Gastroesophageal sphincter (tissue), 4 donors: Measurements from ENCODE around the gene SUCNR1. TPM values are rescaled to one million over a fixed set of nuclear protein-coding genes. Genes with fewer than 3 reads are reported as not detected.

ENCODE experiments used
- ATAC-seq: fragments of 150-250 bp; one replicate; pipeline ENCODE4 v1.9.1; 2016; ENCODE audit warnings: mild to moderate bottlenecking, moderate library complexity
- H3K27ac ChIP-seq, 4 donors: fragments of 200-600 bp; sonication (generic) in 3 of 4; 1 replicate in 3 of 4; 2 replicates in 1 of 4; pipeline ENCODE4 v1.5.1; 2016 to 2019
- H3K27me3 ChIP-seq: fragments of 200-600 bp; sonication (generic); one replicate; pipeline ENCODE4 v1.5.1; 2019
- H3K36me3 ChIP-seq, 2 donors: fragments of 200-600 bp; sonication (generic); one replicate each; pipeline ENCODE4 v1.5.1; 2019; ENCODE audit warnings: control low read depth in 1 of 2
- H3K4me1 ChIP-seq, 3 donors: fragments of 200-600 bp; sonication (generic); 1 replicate in 2 of 3; 2 replicates in 1 of 3; pipeline ENCODE4 v1.5.1; 2016 to 2019; ENCODE audit warnings: control low read depth in 2 of 3
- H3K4me3 ChIP-seq, 2 donors: fragments of 200-600 bp; sonication (generic); one replicate each; pipeline ENCODE4 v1.5.1; 2019; ENCODE audit warnings: mild to moderate bottlenecking in 1 of 2, moderate library complexity in 1 of 2
- H3K9me3 ChIP-seq, 3 donors: fragments of 200-600 bp; sonication (generic); one replicate each; pipeline ENCODE4 v1.5.1; 2017 to 2019; ENCODE audit warnings: control low read depth in 2 of 3
- EP300 ChIP-seq: sonication (generic); formaldehyde crosslinking; IDR thresholded peaks from one replicate; pipeline ENCODE4 v1.6.1; 2017; ENCODE audit warnings: antibody characterized with exemption, mild to moderate bottlenecking
- POLR2A ChIP-seq, 2 donors: fragments of 450-650 bp; IDR thresholded peaks; one replicate each; pipeline ENCODE4 v1.6.1; 2017; ENCODE audit warnings: antibody characterized with exemption in 2 of 2, mild to moderate bottlenecking in 2 of 2, moderate library complexity in 1 of 2
- POLR2AphosphoS5 ChIP-seq: sonication (generic); formaldehyde crosslinking; IDR thresholded peaks from one replicate; pipeline ENCODE4 v1.6.1; 2017; ENCODE audit warnings: antibody characterized with exemption
- WGBS, 2 donors: methylation state at CpG; one replicate each; pipeline ENCODE4 v1.1.5; 2018; ENCODE audit warnings: low coverage in 1 of 2; 5-methylcytosine and 5-hydroxymethylcytosine counted together
- total RNA-seq, 4 donors: library from RNA; depleted of rRNA; stranded (reverse); fragments of >200 nt; gene quantifications; one replicate each; pipeline ENCODE4 v1.1.0, GENCODE V29; 2016
- TF ChIP-seq, protein P1 (sequence below), 4 experiments: fragments of 200-600 bp in 2 of 4; fragments of 450-650 bp in 2 of 4; sonication (generic) in 1 of 4; IDR thresholded peaks; one replicate each; pipeline ENCODE4 v1.5.1; 2017 to 2019; ENCODE audit warnings: antibody characterized with exemption in 4 of 4, mild to moderate bottlenecking in 2 of 4, moderate library complexity in 2 of 4

Gene SUCNR1
- total RNA-seq, 4 donors from 2014 or later, result 0.12 to 0.74 (median 0.13) TPM; not detected in 1

DNA sequence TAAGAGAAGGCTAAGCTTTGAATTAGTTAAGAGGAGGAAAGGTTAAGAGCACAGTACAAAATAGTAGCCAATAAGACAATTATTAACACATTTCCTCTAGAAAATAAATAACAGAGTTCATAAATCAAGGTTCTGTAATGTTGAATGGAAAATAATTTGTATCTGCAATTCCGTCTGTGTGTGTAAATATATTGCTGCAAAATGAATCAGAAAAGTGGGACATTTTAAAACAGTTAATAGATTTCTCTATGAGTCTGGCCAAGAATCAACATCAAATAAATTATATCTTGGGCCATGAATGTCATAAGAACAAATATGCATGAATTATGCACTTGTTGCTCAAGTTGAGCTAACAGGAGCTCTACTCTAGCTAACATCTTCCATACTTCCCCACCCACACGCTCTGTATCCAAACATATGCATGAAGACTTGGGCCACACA is 14.2 kb upstream of the SUCNR1 start:
- Histone ChIP-seq H3K9me3 (no peaks in the 10 kb centered on the region), H3K4me3 (no peak overlapping the region), H3K27me3 (no peaks in the 10 kb centered on the region), H3K36me3 (no peaks in the 10 kb centered on the region), H3K27ac (no peak overlapping the region), H3K4me1 (peaks cover 0 to 6% (median 2%) of the 10 kb centered on the region in 3 donors)
- no peak for ATAC-seq
- TF ChIP-seq POLR2AphosphoS5, result no peak
- TF ChIP-seq EP300, result no peak
- TF ChIP-seq, protein P1, sequence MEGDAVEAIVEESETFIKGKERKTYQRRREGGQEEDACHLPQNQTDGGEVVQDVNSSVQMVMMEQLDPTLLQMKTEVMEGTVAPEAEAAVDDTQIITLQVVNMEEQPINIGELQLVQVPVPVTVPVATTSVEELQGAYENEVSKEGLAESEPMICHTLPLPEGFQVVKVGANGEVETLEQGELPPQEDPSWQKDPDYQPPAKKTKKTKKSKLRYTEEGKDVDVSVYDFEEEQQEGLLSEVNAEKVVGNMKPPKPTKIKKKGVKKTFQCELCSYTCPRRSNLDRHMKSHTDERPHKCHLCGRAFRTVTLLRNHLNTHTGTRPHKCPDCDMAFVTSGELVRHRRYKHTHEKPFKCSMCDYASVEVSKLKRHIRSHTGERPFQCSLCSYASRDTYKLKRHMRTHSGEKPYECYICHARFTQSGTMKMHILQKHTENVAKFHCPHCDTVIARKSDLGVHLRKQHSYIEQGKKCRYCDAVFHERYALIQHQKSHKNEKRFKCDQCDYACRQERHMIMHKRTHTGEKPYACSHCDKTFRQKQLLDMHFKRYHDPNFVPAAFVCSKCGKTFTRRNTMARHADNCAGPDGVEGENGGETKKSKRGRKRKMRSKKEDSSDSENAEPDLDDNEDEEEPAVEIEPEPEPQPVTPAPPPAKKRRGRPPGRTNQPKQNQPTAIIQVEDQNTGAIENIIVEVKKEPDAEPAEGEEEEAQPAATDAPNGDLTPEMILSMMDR (IDR thresholded peaks at IDR 0.05), result no peak
- TF ChIP-seq POLR2A (IDR thresholded peaks at IDR 0.05), result no peak
- WGBS, 2 donors, result 19 to 39% methylated on average over 2 of the region's 2 CpGs

DNA sequence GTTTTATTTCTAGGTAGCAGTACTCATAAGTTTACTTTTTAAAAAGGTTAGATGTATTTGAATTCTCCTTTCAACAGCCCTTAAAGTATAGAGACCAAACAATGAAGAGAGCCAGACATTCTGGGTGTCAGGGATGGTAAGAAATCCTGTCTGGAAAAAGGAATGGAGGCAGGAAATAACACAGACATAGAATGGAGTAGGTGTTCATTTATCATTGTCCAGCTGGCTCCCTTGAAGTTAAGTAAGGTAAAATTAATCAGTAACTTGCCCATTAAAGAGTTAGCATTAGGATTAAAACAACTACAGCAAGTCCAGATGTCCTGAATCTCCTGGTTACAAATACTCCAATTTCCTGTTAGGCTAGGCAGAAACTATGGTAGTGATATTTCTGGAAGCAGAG is 13.5 kb upstream of the SUCNR1 start:
- TF ChIP-seq EP300, result no peak
- TF ChIP-seq, protein P1 (IDR thresholded peaks at IDR 0.05), result no peak
- no peak for TF ChIP-seq POLR2A (IDR thresholded peaks at IDR 0.05)
- no peak for TF ChIP-seq POLR2AphosphoS5
- no peak overlapping the region for H3K4me3 ChIP-seq
- H3K27ac ChIP-seq, result no peak overlapping the region
- peaks cover 0 to 6% (median 2%) of the 10 kb centered on the region in 3 donors for H3K4me1 ChIP-seq
- H3K9me3 ChIP-seq, result no peaks in the 10 kb centered on the region
- no peaks in the 10 kb centered on the region for H3K36me3 ChIP-seq
- ATAC-seq, result no peak
- H3K27me3 ChIP-seq, result no peaks in the 10 kb centered on the region

DNA sequence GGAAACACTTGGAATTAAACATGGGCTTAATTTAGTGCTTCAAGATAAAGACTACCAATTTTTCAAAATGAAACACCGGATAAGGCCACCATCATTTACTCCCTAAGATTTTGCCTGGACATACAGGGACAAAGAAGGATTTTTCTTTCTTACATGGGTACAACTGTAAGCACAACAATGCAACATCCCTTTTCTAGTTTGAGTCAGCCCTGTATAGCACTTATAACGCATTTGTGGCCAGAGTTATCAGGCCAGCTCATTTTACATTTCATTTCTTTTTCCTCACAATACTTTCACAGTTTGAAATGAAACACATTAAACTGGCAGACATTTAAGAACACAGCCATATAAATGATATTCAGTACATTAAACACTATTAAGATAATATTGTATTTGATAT is 9.8 kb upstream of the SUCNR1 start:
- ATAC-seq, result no peak
- Histone ChIP-seq H3K4me1 (peaks cover 0 to 6% (median 2%) of the 10 kb centered on the region in 3 donors), H3K27ac (no peak overlapping the region), H3K27me3 (no peaks in the 10 kb centered on the region), H3K9me3 (no peaks in the 10 kb centered on the region), H3K4me3 (no peak overlapping the region), H3K36me3 (no peaks in the 10 kb centered on the region)
- TF ChIP-seq POLR2AphosphoS5 (no peak), EP300 (no peak), POLR2A (IDR thresholded peaks at IDR 0.05) (no peak)
- TF ChIP-seq, protein P1 (IDR thresholded peaks at IDR 0.05), result no peak
- WGBS, 2 donors, result 74 to 100% methylated on average over 1 to 2 of the region's 2 CpGs

DNA sequence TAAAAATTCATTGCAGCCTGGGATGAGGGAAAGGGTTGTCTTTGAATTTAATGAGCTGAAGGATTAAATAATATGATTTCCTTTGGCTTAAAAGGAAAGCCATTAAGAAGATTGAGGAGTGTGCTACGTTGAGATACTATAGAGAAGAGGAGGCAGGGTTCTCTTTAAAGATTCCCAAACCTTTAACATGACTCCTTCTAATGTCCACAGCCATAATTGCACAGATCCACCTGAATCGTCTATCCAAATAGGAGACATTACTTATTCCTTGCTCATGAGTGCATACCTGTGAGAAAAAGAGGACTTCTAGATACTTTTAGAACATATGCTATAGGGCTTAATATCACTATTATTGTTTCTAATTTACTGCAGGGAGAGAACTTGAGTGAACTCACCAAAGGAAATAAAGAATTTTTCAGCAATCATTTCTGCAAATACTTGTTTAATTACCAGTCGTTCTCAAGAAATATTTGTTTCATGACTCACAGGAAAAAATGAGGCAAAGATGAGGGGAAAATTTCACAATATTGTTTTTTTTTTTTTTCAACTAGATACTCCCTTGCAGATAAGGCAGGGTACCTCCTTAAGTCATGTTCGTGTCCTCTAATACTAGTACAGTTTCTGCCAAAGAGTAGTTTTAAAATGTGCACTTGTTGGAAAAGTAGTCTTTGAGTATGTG is 8.9 kb upstream of the SUCNR1 start:
- 23 to 59% methylated on average over 4 of the region's 4 CpGs for WGBS, 2 donors
- no peak for TF ChIP-seq POLR2A (IDR thresholded peaks at IDR 0.05)
- TF ChIP-seq, protein P1 (IDR thresholded peaks at IDR 0.05), result no peak
- TF ChIP-seq POLR2AphosphoS5, result peak; percentile 7
- ATAC-seq, result no peak
- Histone ChIP-seq H3K4me3 (no peak overlapping the region), H3K27ac (no peak overlapping the region), H3K36me3 (no peaks in the 10 kb centered on the region), H3K9me3 (no peaks in the 10 kb centered on the region), H3K27me3 (no peaks in the 10 kb centered on the region), H3K4me1 (no peaks in the 10 kb centered on the region)

DNA sequence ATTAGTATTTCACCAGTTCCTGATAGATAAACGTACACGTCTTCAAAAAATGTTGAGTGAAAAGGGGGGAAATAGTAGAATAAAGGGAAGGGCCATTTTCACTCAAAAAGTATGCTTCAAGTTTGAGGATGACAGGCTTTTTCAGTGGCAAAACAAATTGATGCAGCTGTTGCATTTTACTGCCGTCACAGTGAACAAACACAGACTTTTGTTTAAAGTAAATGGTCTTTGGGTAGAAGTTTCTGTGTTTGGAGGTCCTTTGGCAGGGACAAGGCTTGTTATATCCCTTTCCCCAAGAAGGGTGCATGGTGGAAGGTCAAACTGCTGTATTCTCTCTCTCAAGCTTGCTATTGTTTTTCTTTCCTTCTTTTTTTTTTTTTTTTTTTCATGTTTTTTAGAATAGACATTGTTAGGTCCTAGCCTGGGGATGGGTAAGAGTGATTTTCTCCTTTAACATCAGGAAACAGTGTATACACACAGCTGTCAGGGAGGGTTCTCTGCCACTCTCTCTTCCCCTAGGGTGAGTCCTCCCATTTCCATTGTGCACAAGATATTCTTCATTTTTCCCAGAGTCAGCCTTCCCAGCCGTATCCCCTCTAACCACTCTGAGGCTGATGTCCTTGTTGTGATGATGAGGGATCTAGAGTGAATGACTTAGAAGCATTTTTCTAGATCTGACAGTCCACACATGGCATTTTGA is 6.6 kb upstream of the SUCNR1 start:
- no peaks in the 10 kb centered on the region for H3K9me3 ChIP-seq
- H3K36me3 ChIP-seq, result no peaks in the 10 kb centered on the region
- H3K4me3 ChIP-seq, result no peak overlapping the region
- ATAC-seq, result no peak
- H3K27me3 ChIP-seq, result no peaks in the 10 kb centered on the region
- H3K27ac ChIP-seq, result no peak overlapping the region
- no peaks in the 10 kb centered on the region for H3K4me1 ChIP-seq
- 58 to 79% methylated on average over 3 to 4 of the region's 4 CpGs for WGBS, 2 donors
- no peak for TF ChIP-seq EP300
- no peak for TF ChIP-seq POLR2AphosphoS5
- TF ChIP-seq, protein P1 (IDR thresholded peaks at IDR 0.05), result no peak
- no peak for TF ChIP-seq POLR2A (IDR thresholded peaks at IDR 0.05)
